ENCODE data around the gene MCF2L2.

Gene MCF2L2

GRCh38 chr3:183369627-183370026 lies 58.8 kb downstream of the MCF2L2 start:
- DNase-seq (ENCODE audit: low spot score) = no peak

- no peak for DNase-seq (ENCODE audit: low spot score)
Measured at GRCh38 chr3:183369117-183369516, 59.3 kb downstream of the MCF2L2 start.

GRCh38 chr3:183360971-183361624 lies 67.3 kb downstream of the MCF2L2 start:
- DNase-seq (ENCODE audit: low spot score) = no peak

GRCh38 chr3:183359036-183359435 lies 69.4 kb downstream of the MCF2L2 start:
- DNase-seq (ENCODE audit: low spot score) = peak; percentile 41

- DNase-seq (ENCODE audit: low spot score) = no peak
Measured at GRCh38 chr3:183357564-183358079, 70.8 kb downstream of the MCF2L2 start.

- no peak for DNase-seq (ENCODE audit: low spot score)
Measured at GRCh38 chr3:183356920-183357319, 71.5 kb downstream of the MCF2L2 start.

- DNase-seq (ENCODE audit: low spot score) = no peak
Measured at GRCh38 chr3:183354874-183355273, 73.5 kb downstream of the MCF2L2 start.

GRCh38 chr3:183354325-183354831 lies 74.0 kb downstream of the MCF2L2 start:
- DNase-seq (ENCODE audit: low spot score) = no peak

- DNase-seq (ENCODE audit: low spot score) = no peak
Measured at GRCh38 chr3:183353421-183353820, 75.0 kb downstream of the MCF2L2 start.

- DNase-seq (ENCODE audit: low spot score) = no peak
Measured at GRCh38 chr3:183350164-183350563, 78.3 kb downstream of the MCF2L2 start.

- no peak for DNase-seq (ENCODE audit: low spot score)
Measured at GRCh38 chr3:183349421-183350157, 78.8 kb downstream of the MCF2L2 start.

- DNase-seq (ENCODE audit: low spot score) = no peak
Measured at GRCh38 chr3:183342824-183343223, 85.6 kb downstream of the MCF2L2 start.

- no peak for DNase-seq (ENCODE audit: low spot score)
Measured at GRCh38 chr3:183341545-183342288, 86.7 kb downstream of the MCF2L2 start.

- DNase-seq (ENCODE audit: low spot score) = no peak
Measured at GRCh38 chr3:183340222-183340621, 88.2 kb downstream of the MCF2L2 start.

- DNase-seq (ENCODE audit: low spot score) = no peak
Measured at GRCh38 chr3:183339461-183340086, 88.8 kb downstream of the MCF2L2 start.

GRCh38 chr3:183338520-183338919 lies 89.9 kb downstream of the MCF2L2 start:
- no peak for DNase-seq (ENCODE audit: low spot score)

GRCh38 chr3:183332487-183332886 lies 95.9 kb downstream of the MCF2L2 start:
- DNase-seq (ENCODE audit: low spot score) = no peak

- no peak for DNase-seq (ENCODE audit: low spot score)
Measured at GRCh38 chr3:183331498-183331897, 96.9 kb downstream of the MCF2L2 start.

GRCh38 chr3:183330881-183331280 lies 97.5 kb downstream of the MCF2L2 start:
- DNase-seq (ENCODE audit: low spot score) = no peak

- no peak for DNase-seq (ENCODE audit: low spot score)
Measured at GRCh38 chr3:183329543-183329942, 98.9 kb downstream of the MCF2L2 start.

GRCh38 chr3:183328823-183329222 lies 99.6 kb downstream of the MCF2L2 start:
- peak; percentile 86 for DNase-seq (ENCODE audit: low spot score)

GRCh38 chr3:183328164-183328563 lies 100.3 kb downstream of the MCF2L2 start:
- no peak for DNase-seq (ENCODE audit: low spot score)

Measured in kidney tubule cell (primary cell).